Activated CD4-positive, alpha-beta T cell treated with anti-CD3 and anti-CD28 coated beads, Interleukin-2, amount 50 U/mL, for 1 hour (primary cell): ENCODE data around the gene RCAN2.

Experiments
- DNase-seq: peaks from one replicate; pipeline ENCODE4 v3.0.0-alpha.2; 2020

Gene RCAN2

GRCh38 chr6:46246727-46247126, 244.5 kb downstream of the RCAN2 start:
- no peak for DNase-seq

- no peak for DNase-seq
These were observed 245.2 kb downstream of the RCAN2 start for GRCh38 chr6:46246081-46246480.

DNA sequence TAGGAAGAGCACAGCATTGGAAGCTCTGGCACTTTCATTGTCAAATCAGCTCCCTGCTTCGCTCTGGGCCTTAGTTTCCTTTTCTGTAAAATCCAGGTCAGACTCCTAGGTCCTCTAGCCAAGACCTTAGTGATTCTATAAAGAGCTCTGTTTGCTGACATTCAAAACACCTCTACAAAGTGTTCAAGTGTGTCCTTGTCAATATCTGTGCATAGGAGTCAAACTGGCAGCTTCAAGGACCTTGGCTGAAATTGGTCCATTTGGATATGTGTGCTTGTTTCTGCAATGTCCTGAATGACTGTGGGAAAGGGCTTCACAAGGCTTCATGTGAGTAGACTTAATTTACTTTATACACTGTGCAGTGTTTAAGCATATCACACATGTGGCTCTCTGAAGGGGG, 246.6 kb downstream of the RCAN2 start:
- no peak for DNase-seq

DNA sequence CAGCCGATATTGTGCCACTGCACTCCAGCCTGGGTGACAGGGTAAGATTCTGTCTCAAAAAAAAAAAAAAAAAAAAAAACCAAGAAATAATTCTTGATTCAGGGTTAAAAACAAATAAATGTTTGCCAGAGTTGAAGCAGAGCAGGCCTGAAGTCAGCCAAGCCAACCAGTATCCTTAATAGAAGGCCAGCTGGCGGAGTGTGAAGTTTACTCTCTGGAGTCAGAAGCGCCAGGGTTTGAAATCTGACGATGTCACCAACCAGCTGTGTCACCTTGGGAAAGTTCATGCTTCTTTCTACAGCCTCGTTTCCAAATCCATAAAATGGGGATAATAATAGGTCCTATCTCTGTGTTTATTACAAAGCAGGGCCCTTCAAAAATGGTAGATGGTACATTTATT, 247.5 kb downstream of the RCAN2 start:
- DNase-seq: no peak

- DNase-seq: no peak
These were observed 248.3 kb downstream of the RCAN2 start for GRCh38 chr6:46242921-46243320.

DNA sequence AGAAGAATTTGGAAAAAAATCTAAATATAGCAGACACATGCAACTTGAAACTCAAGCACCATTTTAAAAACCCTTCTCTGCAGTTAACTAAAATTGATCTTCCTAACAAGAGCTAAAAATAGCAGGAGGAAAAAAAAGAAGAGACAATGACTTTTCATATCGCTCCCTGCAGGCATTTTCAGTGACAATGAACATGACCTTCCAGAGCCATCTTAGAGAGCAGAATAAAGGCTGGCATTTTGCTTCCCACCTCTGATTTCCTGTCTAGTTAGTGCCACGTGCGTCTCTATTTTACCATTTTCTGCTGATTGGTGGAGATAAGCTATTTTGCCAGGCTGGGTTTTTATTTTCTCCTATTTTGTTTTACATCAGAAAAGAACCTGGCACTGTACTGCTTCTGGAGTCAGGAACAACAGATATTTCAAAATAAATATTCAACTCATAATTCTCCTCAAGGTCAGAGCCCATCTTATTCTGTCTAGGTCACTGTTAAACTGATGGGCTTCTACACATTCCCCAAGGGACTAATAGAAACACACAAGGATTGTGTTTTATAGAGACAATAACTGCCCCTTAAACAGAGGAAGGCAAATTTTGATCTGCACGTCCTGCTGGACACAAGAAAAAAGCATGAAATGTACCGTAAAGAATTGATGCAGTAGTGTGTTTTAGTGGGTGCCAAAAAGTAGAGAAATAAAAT, 250.2 kb downstream of the RCAN2 start:
- no peak for DNase-seq

GRCh38 chr6:46236752-46237151, 254.5 kb downstream of the RCAN2 start:
- DNase-seq: no peak

DNA sequence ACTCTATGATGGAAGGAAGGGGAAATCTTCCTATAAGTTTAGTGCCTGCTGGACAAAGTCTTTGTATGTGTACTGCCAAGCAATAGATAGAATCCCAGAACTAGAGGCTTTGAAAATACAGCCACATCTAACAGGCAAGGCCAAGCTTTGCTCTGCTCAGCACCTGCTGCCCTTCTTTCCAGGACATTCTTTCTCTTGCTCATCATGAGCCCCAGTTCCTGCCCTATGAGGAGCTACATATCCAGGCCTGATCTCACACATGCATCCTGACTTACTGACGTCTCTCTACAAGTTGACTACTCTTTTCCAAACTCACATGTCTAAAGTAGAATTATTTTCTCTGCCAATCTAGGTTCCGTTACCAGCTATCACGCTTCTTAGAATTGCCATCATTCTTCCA, 256.0 kb downstream of the RCAN2 start:
- DNase-seq: no peak

DNA sequence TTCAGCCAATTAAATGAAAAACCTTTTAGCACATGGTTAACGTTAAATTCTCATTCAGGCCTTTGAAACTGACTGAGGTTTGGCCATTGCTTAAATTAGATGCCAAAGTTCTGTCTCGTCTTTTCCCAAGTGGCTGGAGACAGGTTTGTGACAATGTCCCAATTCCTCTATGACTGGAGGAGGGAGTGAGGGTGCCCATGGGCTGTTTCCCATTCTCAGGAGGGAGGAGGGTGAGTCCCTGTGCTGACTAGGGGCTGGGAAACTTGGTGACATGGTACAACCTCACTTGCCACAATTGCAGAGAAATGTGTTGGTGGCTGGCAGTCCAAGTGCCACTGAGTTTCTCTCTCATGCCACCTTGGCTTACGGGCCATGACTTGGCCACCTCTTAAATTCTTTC, 256.5 kb downstream of the RCAN2 start:
- no peak for DNase-seq

GRCh38 chr6:46234156-46234556, 257.1 kb downstream of the RCAN2 start:
- DNase-seq: no peak

- DNase-seq: no peak
These were observed 258.1 kb downstream of the RCAN2 start for GRCh38 chr6:46233129-46233528.

DNA sequence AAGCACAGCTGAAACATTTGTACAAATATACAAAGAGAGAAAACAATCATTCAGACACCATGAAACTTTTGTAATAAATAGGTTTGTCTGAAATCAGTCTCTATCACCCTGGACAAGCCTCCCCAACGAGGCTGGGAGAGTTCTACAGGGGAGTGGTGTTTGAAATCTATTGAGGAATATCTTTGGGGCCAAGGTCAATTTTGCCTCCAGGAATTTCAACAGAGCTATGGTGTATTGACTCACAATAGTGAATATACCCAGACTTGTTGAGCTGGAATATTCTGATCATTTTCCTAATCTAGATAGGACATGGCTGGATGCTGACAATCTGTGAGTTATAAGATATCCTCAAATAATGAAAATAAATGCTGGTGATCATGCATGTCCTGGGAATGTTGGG, 269.0 kb downstream of the RCAN2 start:
- no peak for DNase-seq

GRCh38 chr6:46221222-46221793, 269.9 kb downstream of the RCAN2 start:
- DNase-seq: no peak

GRCh38 chr6:46220352-46221221, 270.7 kb downstream of the RCAN2 start:
- no peak for DNase-seq

DNA sequence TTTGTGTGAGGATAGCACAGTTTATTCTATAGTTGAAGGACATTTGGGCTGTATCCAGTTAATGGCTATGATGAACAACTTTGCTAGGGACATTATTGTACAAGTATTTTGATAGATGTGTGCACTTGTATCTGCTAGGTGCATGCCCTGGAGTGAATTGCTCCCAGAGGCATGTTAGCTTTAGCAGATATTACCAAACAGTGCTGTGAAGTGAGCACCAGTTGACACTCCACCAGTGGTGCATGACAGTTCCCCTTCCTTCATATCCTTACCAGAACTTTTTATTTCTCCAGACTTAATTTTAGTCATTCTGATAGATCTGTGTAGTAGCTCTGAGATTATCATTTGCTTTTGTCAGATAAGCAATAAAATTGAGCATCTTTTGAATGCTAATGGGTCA, 271.6 kb downstream of the RCAN2 start:
- no peak for DNase-seq

DNA sequence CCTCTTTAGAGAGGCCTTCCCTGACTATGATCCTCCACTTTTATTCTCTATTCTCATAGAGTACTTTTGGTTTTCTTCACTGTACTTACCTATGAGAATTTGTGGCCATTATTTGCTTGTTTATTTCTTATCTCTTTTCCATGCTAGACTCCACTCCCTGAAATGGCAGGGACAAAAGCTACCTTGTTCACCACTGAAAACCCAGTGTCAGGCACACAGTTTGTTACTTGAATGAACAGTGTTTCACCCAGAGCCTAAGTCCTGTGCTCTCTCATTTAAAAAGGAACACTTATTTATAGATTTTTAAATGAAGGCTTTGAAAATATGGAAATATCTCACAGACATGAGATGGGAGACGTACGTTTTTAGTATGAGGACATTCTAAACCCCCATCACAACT, 272.8 kb downstream of the RCAN2 start:
- no peak for DNase-seq

- DNase-seq: no peak
These were observed 273.5 kb downstream of the RCAN2 start for GRCh38 chr6:46217671-46218131.

GRCh38 chr6:46216879-46217278, 274.4 kb downstream of the RCAN2 start:
- no peak for DNase-seq

DNA sequence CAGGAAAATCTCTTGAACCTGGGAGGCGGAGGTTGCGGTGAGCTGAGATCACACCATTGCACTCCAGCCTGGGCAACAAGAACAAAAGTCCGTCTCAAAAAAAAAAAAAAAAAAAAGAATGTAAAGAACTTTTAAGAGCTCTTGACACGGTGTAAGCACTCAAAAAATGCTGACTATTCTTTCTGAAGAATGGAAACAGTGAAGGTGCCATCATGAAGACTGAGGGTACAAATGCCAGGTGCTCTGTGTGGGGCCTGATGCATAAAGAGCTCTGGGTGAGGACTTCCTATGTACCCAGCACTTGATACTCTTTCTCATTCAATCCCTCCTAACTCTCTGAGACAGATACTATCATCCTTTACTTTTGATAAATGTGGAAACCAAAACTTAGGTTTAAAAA, 275.5 kb downstream of the RCAN2 start:
- DNase-seq: no peak

- no peak for DNase-seq
These were observed 276.0 kb downstream of the RCAN2 start for GRCh38 chr6:46215213-46215612.

DNA sequence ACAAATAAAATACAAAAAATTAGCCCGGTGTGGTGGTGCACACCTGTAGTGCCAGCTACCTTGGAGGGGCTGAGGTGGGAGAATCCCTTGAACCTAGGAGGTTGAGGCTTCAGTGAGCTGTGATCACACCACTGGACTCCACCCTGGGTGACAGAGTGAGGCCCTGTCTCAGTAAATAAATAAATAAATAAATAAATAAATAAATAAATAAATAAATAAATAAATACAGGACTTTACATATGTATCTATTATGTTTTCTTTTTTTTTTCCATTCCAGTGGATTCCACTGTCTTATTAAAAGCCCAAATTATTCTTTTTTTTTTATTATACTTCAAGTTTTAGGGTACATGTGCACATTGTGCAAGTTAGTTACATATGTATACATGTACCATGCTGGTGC, 279.3 kb downstream of the RCAN2 start:
- no peak for DNase-seq

DNA sequence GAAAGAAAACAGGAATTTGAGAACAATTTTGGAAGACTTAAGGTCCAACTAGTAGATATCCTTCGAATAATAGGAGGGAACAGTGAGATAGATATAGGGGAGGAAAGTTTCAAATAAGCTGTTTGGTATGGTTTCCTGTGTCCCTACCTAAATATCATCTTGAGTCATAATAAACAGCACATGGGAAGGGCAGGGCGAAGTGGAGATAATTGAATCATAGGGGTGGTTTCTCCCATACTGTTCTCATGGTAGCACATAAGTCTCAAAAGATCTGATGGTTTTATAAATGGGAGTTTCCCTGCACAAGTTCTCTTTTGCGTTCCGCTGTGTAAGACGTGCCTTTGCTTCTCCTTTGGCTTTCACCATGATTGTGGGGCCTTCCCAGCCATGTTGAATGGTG, 281.0 kb downstream of the RCAN2 start:
- DNase-seq: no peak

GRCh38 chr6:46208303-46208702, 282.9 kb downstream of the RCAN2 start:
- DNase-seq: no peak

DNA sequence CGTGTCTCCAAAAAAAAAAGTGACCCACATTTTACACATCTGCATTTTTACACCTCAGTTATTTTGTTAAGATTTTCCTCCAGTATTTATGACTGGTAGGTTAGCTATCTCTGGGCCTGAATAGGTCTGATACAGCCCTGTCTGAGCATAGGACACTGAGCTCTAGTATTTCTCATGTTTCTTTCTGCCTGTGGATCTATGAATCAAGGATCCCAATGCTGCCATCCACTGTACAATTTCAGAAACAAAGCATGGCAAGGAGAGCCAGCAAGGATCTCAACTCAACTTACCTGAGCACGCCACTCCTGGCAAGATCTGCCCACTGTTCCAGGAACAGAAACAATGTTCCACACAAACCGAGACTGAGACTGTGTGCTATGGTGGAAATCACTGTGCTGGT, 284.1 kb downstream of the RCAN2 start:
- DNase-seq: no peak
